ENCODE results near the gene MAEA.

DNA sequence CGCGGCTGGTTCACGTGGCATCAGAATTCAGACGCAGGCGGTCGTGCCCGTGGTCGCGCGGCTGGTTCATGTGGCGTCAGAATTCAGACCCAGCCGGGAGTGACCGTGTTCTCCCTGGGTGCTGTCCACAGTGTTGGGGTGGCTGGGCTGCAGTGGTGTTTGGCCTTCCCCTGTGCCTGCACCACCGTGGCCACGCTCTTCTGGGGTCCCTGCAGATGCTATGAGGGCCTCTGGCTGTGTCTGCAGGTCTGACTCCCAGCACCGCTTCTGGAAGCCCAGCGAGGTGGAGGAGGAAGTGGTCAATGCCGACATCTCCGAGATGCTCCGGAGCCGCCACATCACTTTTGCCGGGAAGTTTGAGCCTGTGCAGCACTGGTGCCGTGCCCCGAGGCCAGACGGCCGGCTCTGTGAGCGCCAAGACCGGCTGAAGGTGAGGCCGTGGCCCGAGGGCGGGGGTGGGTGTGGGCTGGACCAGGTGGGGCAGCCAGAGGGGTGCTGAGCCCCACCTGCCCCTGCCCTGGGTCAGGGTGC, 90.2 kb downstream of the MAEA start:
- TF ChIP-seq, protein P1, sequence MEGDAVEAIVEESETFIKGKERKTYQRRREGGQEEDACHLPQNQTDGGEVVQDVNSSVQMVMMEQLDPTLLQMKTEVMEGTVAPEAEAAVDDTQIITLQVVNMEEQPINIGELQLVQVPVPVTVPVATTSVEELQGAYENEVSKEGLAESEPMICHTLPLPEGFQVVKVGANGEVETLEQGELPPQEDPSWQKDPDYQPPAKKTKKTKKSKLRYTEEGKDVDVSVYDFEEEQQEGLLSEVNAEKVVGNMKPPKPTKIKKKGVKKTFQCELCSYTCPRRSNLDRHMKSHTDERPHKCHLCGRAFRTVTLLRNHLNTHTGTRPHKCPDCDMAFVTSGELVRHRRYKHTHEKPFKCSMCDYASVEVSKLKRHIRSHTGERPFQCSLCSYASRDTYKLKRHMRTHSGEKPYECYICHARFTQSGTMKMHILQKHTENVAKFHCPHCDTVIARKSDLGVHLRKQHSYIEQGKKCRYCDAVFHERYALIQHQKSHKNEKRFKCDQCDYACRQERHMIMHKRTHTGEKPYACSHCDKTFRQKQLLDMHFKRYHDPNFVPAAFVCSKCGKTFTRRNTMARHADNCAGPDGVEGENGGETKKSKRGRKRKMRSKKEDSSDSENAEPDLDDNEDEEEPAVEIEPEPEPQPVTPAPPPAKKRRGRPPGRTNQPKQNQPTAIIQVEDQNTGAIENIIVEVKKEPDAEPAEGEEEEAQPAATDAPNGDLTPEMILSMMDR (IDR thresholded peaks at IDR 0.05; ENCODE audit: poor library complexity): no peak
- TF ChIP-seq EZH2phosphoT487 (IDR thresholded peaks at IDR 0.05; ENCODE audit: low read depth, severe bottlenecking, unreplicated experiment): no peak
- TF ChIP-seq EZH2 (IDR thresholded peaks at IDR 0.05; ENCODE audit: borderline replicate concordance): no peak
